Tibial artery (tissue), 4 donors: ENCODE results near the gene MR1.

Source experiments
- DNase-seq, 2 donors: peaks; one replicate each; pipeline ENCODE4 v3.0.0-alpha.2; 2019
- H3K27ac ChIP-seq, 2 donors: fragments of 200-600 bp; sonication (generic) in 1 of 2; 1 replicate in 1 of 2; 2 replicates in 1 of 2; pipeline ENCODE4 v1.5.1; 2018 to 2019; ENCODE audit warnings: mild to moderate bottlenecking in 1 of 2
- H3K27me3 ChIP-seq, 2 donors: fragments of 200-600 bp; sonication (generic) in 1 of 2; one replicate each; pipeline versions ENCODE4 v1.5.1 to v1.6.0; 2016 to 2019
- H3K36me3 ChIP-seq, 3 donors: fragments of 200-600 bp; sonication (generic) in 2 of 3; one replicate each; pipeline ENCODE4 v1.5.1; 2016 to 2019; ENCODE audit warnings: mild to moderate bottlenecking in 2 of 3
- H3K4me1 ChIP-seq, 4 donors: fragments of 200-600 bp; sonication (generic) in 2 of 4; 1 replicate in 3 of 4; 2 replicates in 1 of 4; pipeline ENCODE4 v1.5.1; 2016 to 2019
- H3K4me3 ChIP-seq, 2 donors: fragments of 200-600 bp; sonication (generic) in 1 of 2; 1 replicate in 1 of 2; 2 replicates in 1 of 2; pipeline ENCODE4 v1.5.1; 2018 to 2019; ENCODE audit warnings: mild to moderate bottlenecking in 2 of 2
- H3K9me3 ChIP-seq, 3 donors: fragments of 200-600 bp; sonication (generic) in 1 of 3; one replicate each; pipeline ENCODE4 v1.5.1; 2016 to 2019
- intact Hi-C: fragments of 100-400 bp; cut with DNase I; formaldehyde crosslinking; loops from one replicate; pipeline ENCODE4 v1.15.0; 2023; ENCODE audit warnings: low total_unique reads
- TF ChIP-seq, protein P1 (sequence below), 2 experiments: fragments of 200-600 bp in 1 of 2; fragments of 450-650 bp in 1 of 2; IDR thresholded peaks; one replicate each; pipeline ENCODE4 v1.5.1; 2017 to 2019; ENCODE audit warnings: antibody characterized with exemption in 2 of 2, mild to moderate bottlenecking in 1 of 2, moderate library complexity in 1 of 2

The MR1 gene

DNA sequence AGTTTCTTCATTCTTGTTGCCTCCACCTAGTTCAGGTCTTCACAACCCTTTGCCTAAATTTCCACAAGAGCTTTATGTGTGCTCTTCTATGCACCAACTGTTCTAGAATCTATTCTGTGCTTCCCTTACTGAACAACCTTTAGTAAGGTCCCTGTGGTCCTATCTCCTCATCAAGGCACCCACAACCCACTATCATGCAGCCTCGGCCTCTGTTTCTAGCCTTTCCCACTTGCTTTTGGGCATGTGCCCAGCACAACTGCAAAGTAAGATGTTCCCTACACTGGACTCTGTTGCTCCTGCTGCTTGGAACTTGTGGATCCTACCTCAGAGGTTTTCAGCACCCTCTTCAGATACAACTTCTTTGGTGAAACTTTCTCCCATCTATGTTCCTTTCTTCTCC is 52.3 kb downstream of the MR1 start:
- TF ChIP-seq, protein P1, sequence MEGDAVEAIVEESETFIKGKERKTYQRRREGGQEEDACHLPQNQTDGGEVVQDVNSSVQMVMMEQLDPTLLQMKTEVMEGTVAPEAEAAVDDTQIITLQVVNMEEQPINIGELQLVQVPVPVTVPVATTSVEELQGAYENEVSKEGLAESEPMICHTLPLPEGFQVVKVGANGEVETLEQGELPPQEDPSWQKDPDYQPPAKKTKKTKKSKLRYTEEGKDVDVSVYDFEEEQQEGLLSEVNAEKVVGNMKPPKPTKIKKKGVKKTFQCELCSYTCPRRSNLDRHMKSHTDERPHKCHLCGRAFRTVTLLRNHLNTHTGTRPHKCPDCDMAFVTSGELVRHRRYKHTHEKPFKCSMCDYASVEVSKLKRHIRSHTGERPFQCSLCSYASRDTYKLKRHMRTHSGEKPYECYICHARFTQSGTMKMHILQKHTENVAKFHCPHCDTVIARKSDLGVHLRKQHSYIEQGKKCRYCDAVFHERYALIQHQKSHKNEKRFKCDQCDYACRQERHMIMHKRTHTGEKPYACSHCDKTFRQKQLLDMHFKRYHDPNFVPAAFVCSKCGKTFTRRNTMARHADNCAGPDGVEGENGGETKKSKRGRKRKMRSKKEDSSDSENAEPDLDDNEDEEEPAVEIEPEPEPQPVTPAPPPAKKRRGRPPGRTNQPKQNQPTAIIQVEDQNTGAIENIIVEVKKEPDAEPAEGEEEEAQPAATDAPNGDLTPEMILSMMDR (IDR thresholded peaks at IDR 0.05): no peak
- Histone ChIP-seq H3K4me3 (no peak overlapping the region), H3K27me3 (no peaks in the 10 kb centered on the region), H3K27ac (no peak overlapping the region), H3K9me3 (no peaks in the 10 kb centered on the region), H3K36me3 (no peaks in the 10 kb centered on the region), H3K4me1 (peaks cover 0 to 17% (median 7%) of the 10 kb centered on the region in 4 donors)
- no peak for DNase-seq
- intact Hi-C loops: loop anchor here (5.0 kb wide), 2 partner anchors 54 to 56 kb away; partner anchors contain the start of gene MR1

GRCh38 chr1:181086926-181087325 is 53.1 kb downstream of the MR1 start:
- intact Hi-C loops: loop anchor here (5.0 kb wide), 2 partner anchors 55 kb away; partner anchors contain the start of gene MR1
- peaks cover 0 to 26% (median 11%) of the 10 kb centered on the region in 4 donors for H3K4me1 ChIP-seq
- DNase-seq: no peak
- no peaks in the 10 kb centered on the region for H3K27me3 ChIP-seq
- TF ChIP-seq, protein P1 (IDR thresholded peaks at IDR 0.05): no peak
- no peak overlapping the region for H3K4me3 ChIP-seq
- no peaks in the 10 kb centered on the region for H3K36me3 ChIP-seq
- no peak overlapping the region for H3K27ac ChIP-seq
- H3K9me3 ChIP-seq: no peaks in the 10 kb centered on the region

- TF ChIP-seq, protein P1 (IDR thresholded peaks at IDR 0.05): no peak
- H3K36me3 ChIP-seq: no peaks in the 10 kb centered on the region
- peaks cover 0 to 31% (median 14%) of the 10 kb centered on the region in 4 donors for H3K4me1 ChIP-seq
- no peak for DNase-seq
- H3K27ac ChIP-seq: no peak overlapping the region
- intact Hi-C loops: loop anchor here (5.0 kb wide), 2 partner anchors 55 kb away; partner anchors contain the start of gene MR1
- H3K4me3 ChIP-seq: peak overlapping the region in 1 of 2 donors; percentile 90
- no peaks in the 10 kb centered on the region for H3K9me3 ChIP-seq
- H3K27me3 ChIP-seq: no peaks in the 10 kb centered on the region
Measured at GRCh38 chr1:181087400-181087901, 53.7 kb downstream of the MR1 start.

GRCh38 chr1:181088079-181089016 is 54.6 kb downstream of the MR1 start, which contains the start of gene IER5:
TSS of gene IER5 (plus strand) at chr1:181088700. CDS start at chr1:181088903, 203 bp downstream.
- TF ChIP-seq, protein P1 (IDR thresholded peaks at IDR 0.05): peak in 1 of 2 experiments; percentile 16
- Histone ChIP-seq H3K27me3 (no peaks in the 10 kb centered on the region), H3K9me3 (no peaks in the 10 kb centered on the region), H3K27ac (peak within 1 kb of the TSS; percentile 88 to 93), H3K4me3 (peak within 1 kb of the TSS; percentile 89 to 90), H3K36me3 (no peaks in the 10 kb centered on the region), H3K4me1 (peaks cover 0 to 40% (median 15%) of the 10 kb centered on the region in 4 donors)
- intact Hi-C loops: loop anchor here (5.0 kb wide), 2 partner anchors 54 to 56 kb away; partner anchors contain the start of gene MR1
- DNase-seq: peak; percentile 97 to 98

- peak overlapping the region; percentile 89 to 90 for H3K4me3 ChIP-seq
- H3K36me3 ChIP-seq: no peaks in the 10 kb centered on the region
- TF ChIP-seq, protein P1 (IDR thresholded peaks at IDR 0.05): no peak
- no peaks in the 10 kb centered on the region for H3K9me3 ChIP-seq
- no peaks in the 10 kb centered on the region for H3K27me3 ChIP-seq
- peak in 1 of 2 donors; percentile 71 for DNase-seq
- intact Hi-C loops: loop anchor here (5.0 kb wide), 2 partner anchors 53 to 57 kb away; partner anchors contain the start of gene MR1
- peak overlapping the region; percentile 88 to 93 for H3K27ac ChIP-seq
- peaks cover 0 to 48% (median 16%) of the 10 kb centered on the region in 4 donors for H3K4me1 ChIP-seq
Measured at GRCh38 chr1:181089017-181089675, 55.4 kb downstream of the MR1 start.
